ENCODE results near the gene ARMH3.

GRCh38 chr10:101941871-101942270 lies 114.1 kb downstream of the ARMH3 start:
- no peak for TF ChIP-seq CTCF (conservative IDR thresholded peaks at IDR 0.05)
- no peak for TF ChIP-seq ZFX (IDR thresholded peaks at IDR 0.05)

Measured in C4-2B (cell line).